GM12872 (cell line): Measurements from ENCODE around the gene MSL1.

ENCODE experiments used
- CTCF ChIP-seq: IDR thresholded peaks from 3 replicates; pipeline ENCODE4 v1.5.1; 2011; ENCODE audit warnings: low read depth, mild to moderate bottlenecking, low read length, moderate library complexity; ENCODE audit not compliant: insufficient read depth

Gene MSL1

GRCh38 chr17:40087049-40087794, 34.5 kb upstream of the MSL1 start:
- no peak for TF ChIP-seq CTCF

GRCh38 chr17:40087903-40088718, 33.7 kb upstream of the MSL1 start:
- TF ChIP-seq CTCF: no peak

GRCh38 chr17:40089077-40089895, 32.5 kb upstream of the MSL1 start:
- no peak for TF ChIP-seq CTCF

- TF ChIP-seq CTCF: no peak
Measured at GRCh38 chr17:40090237-40091119, 31.3 kb upstream of the MSL1 start.

GRCh38 chr17:40091691-40092397, 29.9 kb upstream of the MSL1 start:
- no peak for TF ChIP-seq CTCF

DNA sequence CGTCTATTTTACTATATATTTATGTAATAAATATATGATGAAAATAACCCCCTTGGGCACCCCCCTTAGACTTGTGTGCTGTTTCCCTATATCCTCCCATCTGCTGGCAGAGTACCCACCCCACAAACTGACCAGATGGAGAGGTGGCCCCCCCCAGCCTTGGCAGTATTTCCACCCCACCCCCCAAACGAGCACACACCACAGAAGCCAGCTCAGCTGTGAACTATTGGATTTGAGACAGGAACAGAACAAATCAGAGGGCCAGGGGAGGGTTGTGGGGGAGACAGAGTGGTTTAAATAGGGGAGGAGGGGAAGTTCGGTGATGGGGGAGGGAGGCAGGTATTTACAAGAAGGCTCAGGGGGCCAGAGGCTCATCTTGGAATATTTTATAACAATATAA, 29.2 kb upstream of the MSL1 start:
- TF ChIP-seq CTCF: no peak
